Measurements from ENCODE around the gene DTWD1.

- TF ChIP-seq CTCF (IDR thresholded peaks at IDR 0.05; ENCODE audit: low read depth, low read length, poor library complexity, severe bottlenecking) = no peak
- TF ChIP-seq EZH2phosphoT487 (IDR thresholded peaks at IDR 0.05; ENCODE audit: borderline replicate concordance, low read length) = no peak
These were observed 558 bp downstream of the DTWD1 start for GRCh38 chr15:49621401-49621811.
